CD14-positive monocyte (primary cell): ENCODE measurements around the gene ABTB2. TPM values are rescaled to one million over a fixed set of nuclear protein-coding genes. Genes with fewer than 3 reads are reported as not detected.

ENCODE experiments used
- DNase-seq, 3 donors: peaks; one replicate each; pipeline ENCODE4 v3.0.0-alpha.2; 2011 to 2022
- H2AFZ ChIP-seq: 2 replicates; pipeline ENCODE4 v1.6.0; 2012; ENCODE audit warnings: mild to moderate bottlenecking, low read depth, low read length, inconsistent platforms; ENCODE audit not compliant: insufficient read depth, poor library complexity, severe bottlenecking
- H3K27ac ChIP-seq, 2 donors: 1 replicate in 1 of 2; 2 replicates in 1 of 2; pipeline ENCODE4 v1.5.1; 2012 to 2013; ENCODE audit warnings: low read length in 2 of 2, control low read depth in 1 of 2, inconsistent platforms in 1 of 2, low read depth in 1 of 2, mild to moderate bottlenecking in 1 of 2
- H3K27me3 ChIP-seq, 2 donors: one replicate each; pipeline versions ENCODE4 v1.6.0 to v1.6.1; 2011 to 2013; ENCODE audit warnings: low read length in 2 of 2; ENCODE audit not compliant: control insufficient read depth in 2 of 2, insufficient read depth in 2 of 2
- H3K36me3 ChIP-seq, 2 donors: replicated peaks in 1 of 2; 1 replicate in 1 of 2; 2 replicates in 1 of 2; pipeline versions ENCODE4 v1.5.1 to v1.6.1; 2012 to 2013; ENCODE audit warnings: low read length in 2 of 2, control low read depth in 1 of 2, inconsistent platforms in 1 of 2, mild to moderate bottlenecking in 1 of 2; ENCODE audit not compliant: insufficient read depth in 2 of 2, control insufficient read depth in 1 of 2
- H3K4me1 ChIP-seq, 2 donors: 1 replicate in 1 of 2; 2 replicates in 1 of 2; pipeline versions ENCODE4 v1.5.1 to v1.6.1; 2012 to 2013; ENCODE audit warnings: low read length in 2 of 2, control low read depth in 1 of 2, inconsistent platforms in 1 of 2, mild to moderate bottlenecking in 1 of 2, moderate library complexity in 1 of 2; ENCODE audit not compliant: insufficient read depth in 2 of 2, control insufficient read depth in 1 of 2
- H3K4me2 ChIP-seq: replicated peaks from 2 replicates; pipeline ENCODE3; 2012; ENCODE audit warnings: low read length, moderate library complexity, mild to moderate bottlenecking; ENCODE audit not compliant: poor library complexity, severe bottlenecking; ENCODE audit errors: extremely low read depth
- H3K4me3 ChIP-seq, 3 experiments: fragments of 200-600 bp in 1 of 3; sonication (generic) in 1 of 3; replicated peaks in 1 of 3; 1 replicate in 2 of 3; 2 replicates in 1 of 3; pipeline ENCODE4 v1.5.1; 2011 to 2013; ENCODE audit warnings: low read length in 3 of 3, mild to moderate bottlenecking in 3 of 3, control low read depth in 2 of 3, low read depth in 2 of 3, inconsistent platforms in 1 of 3, moderate library complexity in 1 of 3
- H3K79me2 ChIP-seq: 2 replicates; pipeline ENCODE4 v1.6.0; 2012; ENCODE audit warnings: mild to moderate bottlenecking, control low read depth, inconsistent platforms, low read length, moderate library complexity; ENCODE audit not compliant: insufficient read depth
- H3K9ac ChIP-seq: 2 replicates; pipeline ENCODE4 v1.6.0; 2017; ENCODE audit warnings: low read length, mild to moderate bottlenecking; ENCODE audit not compliant: insufficient read depth, poor library complexity, severe bottlenecking
- H3K9me3 ChIP-seq, 2 donors: replicated peaks in 1 of 2; 1 replicate in 1 of 2; 2 replicates in 1 of 2; pipeline versions ENCODE4 v1.5.1 to v1.6.1; 2012 to 2013; ENCODE audit warnings: low read length in 2 of 2, control low read depth in 1 of 2; ENCODE audit not compliant: control insufficient read depth in 1 of 2, insufficient read depth in 1 of 2
- H4K20me1 ChIP-seq: 2 replicates; pipeline ENCODE4 v1.6.0; 2012; ENCODE audit warnings: mild to moderate bottlenecking, low read length, control low read depth, moderate library complexity; ENCODE audit not compliant: insufficient read depth
- H3K27ac Mint-ChIP-seq, 7 donors: one replicate each; pipeline ENCODE4 v1.8.0; 2020; ENCODE audit warnings: mild to moderate bottlenecking in 7 of 7, mixed read lengths in 7 of 7, moderate library complexity in 6 of 7, inconsistent platforms in 2 of 7
- H3K27me3 Mint-ChIP-seq, 3 donors: one replicate each; pipeline ENCODE4 v1.8.0; 2021 to 2022; ENCODE audit warnings: low read depth in 3 of 3, mild to moderate bottlenecking in 3 of 3, mixed read lengths in 3 of 3, moderate library complexity in 3 of 3, inconsistent platforms in 1 of 3
- H3K36me3 Mint-ChIP-seq, 2 donors: one replicate each; pipeline ENCODE4 v1.8.0; 2020; ENCODE audit warnings: mixed read lengths in 2 of 2, inconsistent platforms in 1 of 2, mild to moderate bottlenecking in 1 of 2
- H3K4me1 Mint-ChIP-seq: one replicate; pipeline ENCODE4 v1.8.0; 2020; ENCODE audit warnings: mild to moderate bottlenecking, mixed read lengths
- H3K4me3 Mint-ChIP-seq, 2 donors: one replicate each; pipeline ENCODE4 v1.8.0; 2020; ENCODE audit warnings: mild to moderate bottlenecking in 2 of 2, mixed read lengths in 2 of 2, moderate library complexity in 1 of 2
- H3K9me3 Mint-ChIP-seq, 7 donors: one replicate each; pipeline ENCODE4 v1.8.0; 2020 to 2022; ENCODE audit warnings: mixed read lengths in 7 of 7, mild to moderate bottlenecking in 6 of 7, moderate library complexity in 6 of 7, inconsistent platforms in 2 of 7
- CTCF ChIP-seq: fragments of 200-600 bp; IDR thresholded peaks from one replicate; pipeline ENCODE4 v1.8.0; 2022; ENCODE audit warnings: antibody characterized with exemption, mild to moderate bottlenecking
- WGBS: methylation state at CpG from one replicate; pipeline ENCODE4 v1.1.5; 2013; ENCODE audit warnings: missing lambda C conversion rate; ENCODE audit not compliant: insufficient coverage; 5-methylcytosine and 5-hydroxymethylcytosine counted together
- intact Hi-C, 2 donors: fragments of 100-400 bp; cut with micrococcal nuclease; formaldehyde crosslinking; loops; one replicate each; pipeline versions ENCODE4 v1.15.0 to v1.15.1; 2023
- polyA plus RNA-seq, 3 donors: library from polyadenylated mRNA; depleted of rRNA in 1 of 3; unstranded in 2 of 3; stranded (reverse) in 1 of 3; fragments of 300-500 nt in 2 of 3; fragments of >200 nt in 1 of 3; fragmentation: Illumina TruSeq in 2 of 3; gene quantifications; 1 replicate in 2 of 3; 2 replicates in 1 of 3; pipeline ENCODE4 v1.2.3, GENCODE V29; 2012 to 2021

ABTB2 gene
- polyA plus RNA-seq, 3 donors = 0.25 to 1.7 (median 0.26) TPM

- no peaks in the 10 kb centered on the region for H3K9me3 ChIP-seq
- Mint-ChIP-seq H3K27ac (peak overlapping the region in 1 of 7 donors; percentile 35), H3K4me1 (peaks cover 7% of the 10 kb centered on the region), H3K27me3 (peaks cover 0 to 3% (median 2%) of the 10 kb centered on the region in 3 donors), H3K9me3 (peaks cover 0 to 4% (median 0%) of the 10 kb centered on the region in 7 donors), H3K36me3 (no peaks in the 10 kb centered on the region), H3K4me3 (no peak overlapping the region)
- DNase-seq = no peak
- H3K4me1 ChIP-seq = peaks cover 9% of the 10 kb centered on the region in 2 donors
- no peak overlapping the region for H2AFZ ChIP-seq
- H3K79me2 ChIP-seq = no peaks in the 10 kb centered on the region
- WGBS = over 99% methylated on average over 7 of the region's 7 CpGs
- intact Hi-C loops = no loop called here
- H3K27me3 ChIP-seq = no peaks in the 10 kb centered on the region
- H3K4me2 ChIP-seq = no peak overlapping the region
- no peak overlapping the region for H3K9ac ChIP-seq
- H3K36me3 ChIP-seq = no peaks in the 10 kb centered on the region
- TF ChIP-seq CTCF = no peak
- H4K20me1 ChIP-seq = no peaks in the 10 kb centered on the region
- H3K4me3 ChIP-seq = no peak overlapping the region
- H3K27ac ChIP-seq = no peak overlapping the region
Observed at GRCh38 chr11:34235591-34236071, 122.2 kb downstream of the ABTB2 start.

GRCh38 chr11:34235189-34235588 is 122.6 kb downstream of the ABTB2 start:
- Histone ChIP-seq H3K27me3 (no peaks in the 10 kb centered on the region), H3K9ac (no peak overlapping the region), H3K4me1 (peaks cover 9% of the 10 kb centered on the region in 2 donors), H3K4me3 (no peak overlapping the region), H2AFZ (no peak overlapping the region), H3K9me3 (no peaks in the 10 kb centered on the region), H4K20me1 (no peaks in the 10 kb centered on the region), H3K27ac (no peak overlapping the region), H3K4me2 (no peak overlapping the region), H3K36me3 (no peaks in the 10 kb centered on the region), H3K79me2 (no peaks in the 10 kb centered on the region)
- H3K27ac Mint-ChIP-seq = peak overlapping the region in 1 of 7 donors; percentile 78
- peaks cover 7% of the 10 kb centered on the region for H3K4me1 Mint-ChIP-seq
- no peaks in the 10 kb centered on the region for H3K36me3 Mint-ChIP-seq
- H3K4me3 Mint-ChIP-seq = no peak overlapping the region
- intact Hi-C loops = no loop called here
- WGBS = 50% methylated on average over 1 of the region's 4 CpGs
- no peak for DNase-seq
- H3K27me3 Mint-ChIP-seq = peaks cover 0 to 3% (median 2%) of the 10 kb centered on the region in 3 donors
- no peak for TF ChIP-seq CTCF
- peaks cover 0 to 4% (median 0%) of the 10 kb centered on the region in 7 donors for H3K9me3 Mint-ChIP-seq
